Urinary bladder (tissue), 4 donors: ENCODE results near the gene OTUD7B. TPM values are rescaled to one million over a fixed set of nuclear protein-coding genes. Genes with fewer than 3 reads are reported as not detected.
"Not testable (repeated sequence)": the region's sequence is repeated elsewhere in the genome, so short reads cannot be mapped to it uniquely, and the experiment has no call there.

Experiments
- DNase-seq: peaks from one replicate; pipeline ENCODE4 v3.0.0-alpha.2; 2015; ENCODE audit errors: extremely low spot score
- H3K27ac ChIP-seq: one replicate; pipeline ENCODE4 v1.5.1; 2013; ENCODE audit warnings: low read depth, mild to moderate bottlenecking, moderate library complexity
- H3K36me3 ChIP-seq: one replicate; pipeline ENCODE4 v1.6.1; 2013; ENCODE audit warnings: mild to moderate bottlenecking, moderate library complexity; ENCODE audit not compliant: insufficient read depth
- H3K4me1 ChIP-seq: one replicate; pipeline ENCODE4 v1.6.1; 2013; ENCODE audit warnings: mild to moderate bottlenecking, moderate library complexity; ENCODE audit not compliant: insufficient read depth
- H3K4me3 ChIP-seq: one replicate; pipeline ENCODE4 v1.5.1; 2013; ENCODE audit warnings: low read depth, low read length
- WGBS: extraction: QIAGEN DNeasy Blood & Tissue Kit; methylation state at CpG from one replicate; pipeline ENCODE4 v1.1.7; 2013; 5-methylcytosine and 5-hydroxymethylcytosine counted together
- polyA plus RNA-seq: library from polyadenylated mRNA; stranded (reverse); fragments of 200-250 nt; gene quantifications from one replicate; pipeline ENCODE4 v1.2.3, GENCODE V29; 2013
- total RNA-seq: library from RNA; depleted of rRNA; stranded (reverse); fragments of >200 nt; gene quantifications from one replicate; pipeline ENCODE4 v1.2.3, GENCODE V29; 2014
- donor health status: healthy with polysubstance abuse.
- donor health status: healthy.

OTUD7B gene
- total and polyA plus RNA-seq, 2 donors, result 9.2 to 20.9 TPM

- H3K36me3 ChIP-seq, result peaks cover 8% of the 10 kb centered on the region
- H3K4me3 ChIP-seq, result no peak overlapping the region
- WGBS, result 24% methylated on average over 3 of the region's 3 CpGs
- no peak overlapping the region for H3K27ac ChIP-seq
- H3K4me1 ChIP-seq, result no peaks in the 10 kb centered on the region
- no peak for DNase-seq
These were observed 48.4 kb downstream of the OTUD7B start for GRCh38 chr1:149962039-149962647.

- H3K36me3 ChIP-seq, H3K4me1 ChIP-seq, H3K27ac ChIP-seq, DNase-seq, H3K4me3 ChIP-seq: not testable (repeated sequence)
- WGBS, result 98% methylated on average over 14 of the region's 14 CpGs
These were observed 53.0 kb downstream of the OTUD7B start for GRCh38 chr1:149957548-149957947.

GRCh38 chr1:149949911-149950310, 60.6 kb downstream of the OTUD7B start:
- peaks cover 2% of the 10 kb centered on the region for H3K36me3 ChIP-seq
- 81% methylated on average over 6 of the region's 6 CpGs for WGBS
- no peaks in the 10 kb centered on the region for H3K4me1 ChIP-seq
- H3K27ac ChIP-seq, result no peak overlapping the region
- no peak overlapping the region for H3K4me3 ChIP-seq
- DNase-seq, result no peak

GRCh38 chr1:149945206-149945605, 65.3 kb downstream of the OTUD7B start:
- Histone ChIP-seq H3K4me3 (no peak overlapping the region), H3K36me3 (no peaks in the 10 kb centered on the region), H3K27ac (no peak overlapping the region), H3K4me1 (no peaks in the 10 kb centered on the region)
- DNase-seq, result no peak
- 88% methylated on average over 4 of the region's 4 CpGs for WGBS

GRCh38 chr1:149942885-149943284, 67.6 kb downstream of the OTUD7B start:
- H3K4me1 ChIP-seq, result no peaks in the 10 kb centered on the region
- DNase-seq, result no peak
- H3K4me3 ChIP-seq, result no peak overlapping the region
- WGBS, result 46% methylated on average over 3 of the region's 3 CpGs
- no peaks in the 10 kb centered on the region for H3K36me3 ChIP-seq
- H3K27ac ChIP-seq, result no peak overlapping the region

- H3K4me3 ChIP-seq, result no peak overlapping the region
- H3K27ac ChIP-seq, result no peak overlapping the region
- DNase-seq, result no peak
- H3K4me1 ChIP-seq, result no peaks in the 10 kb centered on the region
- no peaks in the 10 kb centered on the region for H3K36me3 ChIP-seq
- WGBS, result 19% methylated on average over 5 of the region's 5 CpGs
These were observed 68.3 kb downstream of the OTUD7B start for GRCh38 chr1:149942207-149942606.

GRCh38 chr1:149940427-149940826, 70.1 kb downstream of the OTUD7B start:
- Histone ChIP-seq H3K36me3 (no peaks in the 10 kb centered on the region), H3K4me3 (no peak overlapping the region), H3K27ac (no peak overlapping the region), H3K4me1 (no peaks in the 10 kb centered on the region)
- DNase-seq, result no peak
- 79% methylated on average over 3 of the region's 3 CpGs for WGBS

- DNase-seq, H3K4me1 ChIP-seq, H3K36me3 ChIP-seq: not testable (repeated sequence)
- Histone ChIP-seq H3K27ac (peak overlapping the region; percentile 48), H3K4me3 (peak overlapping the region; percentile 28)
- WGBS, result 47% methylated on average over 13 of the region's 13 CpGs
These were observed 71.9 kb downstream of the OTUD7B start for GRCh38 chr1:149938668-149939003.

- Histone ChIP-seq H3K27ac (no peak overlapping the region), H3K4me3 (no peak overlapping the region), H3K36me3 (no peaks in the 10 kb centered on the region), H3K4me1 (no peaks in the 10 kb centered on the region)
- no peak for DNase-seq
These were observed 72.8 kb downstream of the OTUD7B start for GRCh38 chr1:149937759-149938158.

- no peak for DNase-seq
- Histone ChIP-seq H3K27ac (peak overlapping the region; percentile 49), H3K36me3 (no peaks in the 10 kb centered on the region), H3K4me3 (peak overlapping the region; percentile 4), H3K4me1 (no peaks in the 10 kb centered on the region)
- 10% methylated on average over 8 of the region's 8 CpGs for WGBS
These were observed 73.4 kb downstream of the OTUD7B start for GRCh38 chr1:149936992-149937705.

- no peaks in the 10 kb centered on the region for H3K4me1 ChIP-seq
- H3K27ac ChIP-seq, result peak within 1 kb of the TSS; percentile 49
- H3K36me3 ChIP-seq, result no peaks in the 10 kb centered on the region
- WGBS, result 14% methylated on average over 18 of the region's 18 CpGs
- no peak for DNase-seq
- H3K4me3 ChIP-seq, result peak within 1 kb of the TSS; percentile 41
These were observed 74.1 kb downstream of the OTUD7B start, which contains the start of gene MTMR11 for GRCh38 chr1:149936170-149936991. Gene MTMR11, minus strand, starts transcription at chr1:149936879. Its CDS starts 232 bp downstream, at chr1:149936647.

- DNase-seq, result no peak
- Histone ChIP-seq H3K27ac (no peak overlapping the region), H3K4me3 (no peak overlapping the region), H3K36me3 (no peaks in the 10 kb centered on the region), H3K4me1 (no peaks in the 10 kb centered on the region)
- WGBS, result 83% methylated on average over 2 of the region's 2 CpGs
These were observed 76.2 kb downstream of the OTUD7B start for GRCh38 chr1:149934356-149934755.

GRCh38 chr1:149933208-149933607, 77.3 kb downstream of the OTUD7B start:
- 99% methylated on average over 4 of the region's 4 CpGs for WGBS
- Histone ChIP-seq H3K27ac (no peak overlapping the region), H3K36me3 (no peaks in the 10 kb centered on the region), H3K4me1 (peaks cover 2% of the 10 kb centered on the region), H3K4me3 (no peak overlapping the region)
- no peak for DNase-seq

GRCh38 chr1:149932474-149932873, 78.1 kb downstream of the OTUD7B start:
- no peak for DNase-seq
- no peak overlapping the region for H3K27ac ChIP-seq
- H3K36me3 ChIP-seq, result no peaks in the 10 kb centered on the region
- H3K4me3 ChIP-seq, result no peak overlapping the region
- 87% methylated on average over 8 of the region's 8 CpGs for WGBS
- H3K4me1 ChIP-seq, result peaks cover 2% of the 10 kb centered on the region
